HG02852 (cell line): ENCODE measurements around the gene COL26A1.
"Not testable (repeated sequence)": the region's sequence is repeated elsewhere in the genome, so short reads cannot be mapped to it uniquely, and the experiment has no call there.

Experiments used
- ATAC-seq: cut with Tn5 transposase; IDR thresholded peaks from one replicate; pipeline ENCODE4 v1.9.1; 2021; ENCODE audit warnings: mild to moderate bottlenecking, moderate library complexity; ENCODE audit not compliant: unreplicated experiment

COL26A1 gene

GRCh38 chr7:101401390-101402080 lies 38.9 kb downstream of the COL26A1 start:
- ATAC-seq = no peak

GRCh38 chr7:101402081-101402779 lies 39.6 kb downstream of the COL26A1 start:
- ATAC-seq = no peak

- ATAC-seq = no peak
These were observed 40.2 kb downstream of the COL26A1 start for GRCh38 chr7:101402835-101403234.

GRCh38 chr7:101405474-101406067 lies 42.9 kb downstream of the COL26A1 start:
- no peak for ATAC-seq

- ATAC-seq = no peak
These were observed 48.2 kb downstream of the COL26A1 start for GRCh38 chr7:101410743-101411507.

- no peak for ATAC-seq
These were observed 48.8 kb downstream of the COL26A1 start for GRCh38 chr7:101411508-101411874.

- ATAC-seq = no peak
These were observed 50.3 kb downstream of the COL26A1 start for GRCh38 chr7:101412976-101413375.

GRCh38 chr7:101418694-101419093 lies 56.0 kb downstream of the COL26A1 start:
- ATAC-seq = no peak

- ATAC-seq = no peak
These were observed 57.2 kb downstream of the COL26A1 start for GRCh38 chr7:101419831-101420230.

GRCh38 chr7:101420436-101420835 lies 57.8 kb downstream of the COL26A1 start:
- no peak for ATAC-seq

GRCh38 chr7:101422356-101423195 lies 59.9 kb downstream of the COL26A1 start:
- ATAC-seq = no peak

- ATAC-seq = no peak
These were observed 63.8 kb downstream of the COL26A1 start for GRCh38 chr7:101426303-101427011.

- ATAC-seq = no peak
These were observed 65.6 kb downstream of the COL26A1 start for GRCh38 chr7:101428093-101428866.

- no peak for ATAC-seq
These were observed 69.6 kb downstream of the COL26A1 start for GRCh38 chr7:101432316-101432715.

GRCh38 chr7:101433688-101434087 lies 71.0 kb downstream of the COL26A1 start:
- ATAC-seq = no peak

- not testable (repeated sequence) for ATAC-seq
These were observed 71.5 kb downstream of the COL26A1 start for GRCh38 chr7:101434155-101434554.

GRCh38 chr7:101435461-101436220 lies 73.0 kb downstream of the COL26A1 start:
- no peak for ATAC-seq

GRCh38 chr7:101436221-101436735 lies 73.6 kb downstream of the COL26A1 start:
- ATAC-seq = no peak
